Measurements from ENCODE around the gene C1RL. TPM values are rescaled to one million over a fixed set of nuclear protein-coding genes. Genes with fewer than 3 reads are reported as not detected.

Gene C1RL
- total RNA-seq, 6 experiments from 2014 or later: 8.5 to 20.0 (median 15.8) TPM

DNA sequence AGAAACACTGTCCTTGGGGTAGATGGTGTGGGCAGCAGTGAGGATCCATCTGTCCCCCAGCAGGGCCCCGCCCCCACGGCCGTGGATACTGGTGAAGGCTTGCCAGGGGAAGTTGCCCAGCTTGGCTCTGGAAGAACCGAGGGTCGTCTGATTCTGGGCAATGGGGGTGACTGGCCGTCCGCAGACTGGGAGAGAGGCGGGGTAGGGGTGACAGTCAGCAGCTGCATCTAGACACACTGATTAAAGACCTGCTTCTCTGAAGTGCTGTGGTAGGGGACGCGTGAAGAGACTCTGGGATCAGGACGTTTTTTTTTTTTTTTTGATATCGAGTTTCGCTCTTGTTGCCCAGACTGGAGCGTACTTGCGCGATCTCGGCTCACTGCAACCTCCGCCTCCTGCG, 12.0 kb downstream of the C1RL start:
- H3K27ac Mint-ChIP-seq: no peak overlapping the region
- DNase-seq: no peak
- TF ChIP-seq, protein P1, sequence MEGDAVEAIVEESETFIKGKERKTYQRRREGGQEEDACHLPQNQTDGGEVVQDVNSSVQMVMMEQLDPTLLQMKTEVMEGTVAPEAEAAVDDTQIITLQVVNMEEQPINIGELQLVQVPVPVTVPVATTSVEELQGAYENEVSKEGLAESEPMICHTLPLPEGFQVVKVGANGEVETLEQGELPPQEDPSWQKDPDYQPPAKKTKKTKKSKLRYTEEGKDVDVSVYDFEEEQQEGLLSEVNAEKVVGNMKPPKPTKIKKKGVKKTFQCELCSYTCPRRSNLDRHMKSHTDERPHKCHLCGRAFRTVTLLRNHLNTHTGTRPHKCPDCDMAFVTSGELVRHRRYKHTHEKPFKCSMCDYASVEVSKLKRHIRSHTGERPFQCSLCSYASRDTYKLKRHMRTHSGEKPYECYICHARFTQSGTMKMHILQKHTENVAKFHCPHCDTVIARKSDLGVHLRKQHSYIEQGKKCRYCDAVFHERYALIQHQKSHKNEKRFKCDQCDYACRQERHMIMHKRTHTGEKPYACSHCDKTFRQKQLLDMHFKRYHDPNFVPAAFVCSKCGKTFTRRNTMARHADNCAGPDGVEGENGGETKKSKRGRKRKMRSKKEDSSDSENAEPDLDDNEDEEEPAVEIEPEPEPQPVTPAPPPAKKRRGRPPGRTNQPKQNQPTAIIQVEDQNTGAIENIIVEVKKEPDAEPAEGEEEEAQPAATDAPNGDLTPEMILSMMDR (IDR thresholded peaks at IDR 0.05): no peak
- H3K4me3 Mint-ChIP-seq: no peak overlapping the region
- H3K27me3 Mint-ChIP-seq (ENCODE audit: insufficient read depth): peaks cover 9% of the 10 kb centered on the region
- no peaks in the 10 kb centered on the region; the same call in 1 of the 2 replicates for H3K36me3 Mint-ChIP-seq (ENCODE audit: low read depth)
- peaks cover 28% of the 10 kb centered on the region for H3K4me1 Mint-ChIP-seq (ENCODE audit: low read depth)
- H3K9me3 Mint-ChIP-seq: no peaks in the 10 kb centered on the region

DNA sequence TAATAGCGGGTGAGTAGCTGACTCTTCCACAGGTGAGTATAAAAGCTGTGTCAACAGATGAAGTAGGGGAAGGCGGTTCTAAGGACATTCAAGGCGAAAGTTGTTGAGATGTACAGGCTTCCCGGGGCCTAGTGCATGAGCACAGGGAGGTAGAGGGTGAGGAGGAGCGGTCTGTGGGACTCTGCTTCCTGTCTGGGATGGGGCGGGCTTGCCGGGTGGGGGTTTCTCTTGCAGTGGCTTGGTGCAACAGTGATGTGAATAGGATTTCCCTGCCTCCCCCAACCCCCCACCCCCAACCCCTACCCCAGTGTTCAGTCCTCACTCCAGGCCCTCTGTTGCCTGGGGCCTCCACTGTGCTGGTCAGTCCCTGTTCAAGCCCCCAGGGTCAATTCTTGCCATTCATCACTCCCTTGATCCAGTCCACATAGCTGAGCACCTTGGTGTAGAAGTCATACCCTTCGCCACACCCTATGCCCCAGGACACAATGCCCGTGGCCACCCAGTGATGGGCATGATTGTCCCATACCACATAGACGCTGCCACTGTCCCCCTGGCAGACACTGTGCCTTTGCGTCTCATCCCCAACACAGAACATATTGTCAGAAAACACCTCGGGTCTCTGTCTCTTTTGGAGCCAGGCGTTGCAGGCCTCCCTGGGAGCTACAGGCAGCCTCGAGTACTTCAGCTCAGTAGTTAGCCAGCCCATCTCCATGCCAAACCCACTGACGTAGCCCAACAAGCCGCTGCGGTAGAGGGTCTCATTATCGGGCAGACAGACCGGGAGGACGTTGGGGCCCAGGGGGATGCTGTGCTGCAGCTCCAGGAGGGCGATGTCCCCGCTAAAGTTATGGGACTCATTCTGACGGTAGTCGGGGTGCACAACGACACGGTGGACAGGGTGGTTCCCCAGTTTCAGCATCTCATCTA, 12.7 kb downstream of the C1RL start:
- H3K4me1 Mint-ChIP-seq (ENCODE audit: low read depth): peaks cover 30% of the 10 kb centered on the region
- no peak for DNase-seq
- H3K27me3 Mint-ChIP-seq (ENCODE audit: insufficient read depth): peaks cover 9% of the 10 kb centered on the region
- no peak overlapping the region for H3K27ac Mint-ChIP-seq
- H3K4me3 Mint-ChIP-seq: no peak overlapping the region
- no peaks in the 10 kb centered on the region for H3K9me3 Mint-ChIP-seq
- no peaks in the 10 kb centered on the region; the same call in 1 of the 2 replicates for H3K36me3 Mint-ChIP-seq (ENCODE audit: low read depth)
- TF ChIP-seq, protein P1 (IDR thresholded peaks at IDR 0.05): no peak

DNA sequence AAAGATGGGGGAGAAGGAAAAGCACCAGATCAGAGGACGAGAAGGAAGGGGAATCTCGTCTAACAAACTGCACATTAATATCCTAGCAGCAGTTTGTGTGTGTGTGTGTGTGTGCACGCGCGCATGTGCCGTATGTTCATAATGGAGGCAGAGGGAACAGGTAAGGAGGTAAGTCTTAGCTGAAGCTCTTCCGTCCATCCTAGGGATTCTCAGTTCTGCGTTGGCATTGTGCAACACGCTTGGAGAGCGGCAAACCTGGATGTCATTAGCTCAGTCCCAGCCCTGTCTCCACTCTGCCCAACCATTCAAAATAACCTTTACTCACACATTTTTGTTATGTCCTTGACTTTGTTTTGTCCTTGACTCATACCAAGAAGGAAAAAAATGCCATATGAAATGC, 15.1 kb downstream of the C1RL start:
- TF ChIP-seq, protein P1 (IDR thresholded peaks at IDR 0.05): no peak
- Mint-ChIP-seq H3K36me3 (ENCODE audit: low read depth) (no peaks in the 10 kb centered on the region), H3K4me3 (no peak overlapping the region), H3K27ac (no peak overlapping the region), H3K4me1 (ENCODE audit: low read depth) (peaks cover 37% of the 10 kb centered on the region), H3K9me3 (no peaks in the 10 kb centered on the region), H3K27me3 (ENCODE audit: insufficient read depth) (peaks cover 12% of the 10 kb centered on the region)
- DNase-seq: no peak

DNA sequence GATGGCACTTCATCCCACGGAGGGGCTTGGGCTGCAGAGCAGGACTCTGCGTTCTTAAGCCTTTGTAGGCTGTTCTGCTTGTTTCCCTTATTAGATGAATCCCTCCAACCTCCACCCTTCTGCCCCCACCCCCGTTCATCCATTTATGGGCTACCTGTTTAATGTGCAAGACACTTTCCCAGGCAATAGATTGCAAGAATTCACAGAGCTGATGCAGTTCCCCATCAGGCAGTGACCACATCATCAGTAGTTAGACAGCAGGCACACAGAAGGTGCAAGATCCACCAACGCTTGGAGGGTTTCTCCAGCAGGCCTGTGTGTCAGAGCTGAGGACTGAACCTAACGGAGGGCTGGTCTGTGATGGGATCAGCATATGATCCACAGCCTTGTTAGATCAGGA, 15.5 kb downstream of the C1RL start:
- no peaks in the 10 kb centered on the region for H3K9me3 Mint-ChIP-seq
- H3K36me3 Mint-ChIP-seq (ENCODE audit: low read depth): no peaks in the 10 kb centered on the region
- H3K4me3 Mint-ChIP-seq: no peak overlapping the region
- peaks cover 37% of the 10 kb centered on the region for H3K4me1 Mint-ChIP-seq (ENCODE audit: low read depth)
- DNase-seq: no peak
- TF ChIP-seq, protein P1 (IDR thresholded peaks at IDR 0.05): no peak
- H3K27ac Mint-ChIP-seq: no peak overlapping the region
- peaks cover 13% of the 10 kb centered on the region for H3K27me3 Mint-ChIP-seq (ENCODE audit: insufficient read depth)

- Mint-ChIP-seq H3K36me3 (ENCODE audit: low read depth) (no peaks in the 10 kb centered on the region), H3K9me3 (no peaks in the 10 kb centered on the region), H3K27me3 (ENCODE audit: insufficient read depth) (peaks cover 13% of the 10 kb centered on the region), H3K4me3 (no peak overlapping the region), H3K4me1 (ENCODE audit: low read depth) (peaks cover 37% of the 10 kb centered on the region), H3K27ac (peak overlapping the region; percentile 76)
- no peak for DNase-seq
- TF ChIP-seq, protein P1 (IDR thresholded peaks at IDR 0.05): no peak
Observed at GRCh38 chr12:7092986-7093460, 16.0 kb downstream of the C1RL start.

All from HFFc6 (cell line).